Duodenal mucosa (tissue), 2 donors: Measurements from ENCODE around the gene MRPS10.

Experiments used
- H3K27ac ChIP-seq: one replicate; pipeline ENCODE4 v1.7.0; 2013; ENCODE audit warnings: low read depth, low read length
- H3K27me3 ChIP-seq, 2 donors: one replicate each; pipeline ENCODE4 v1.7.0; 2013; ENCODE audit warnings: low read length in 2 of 2, control low read depth in 1 of 2; ENCODE audit not compliant: insufficient read depth in 2 of 2, control insufficient read depth in 1 of 2
- H3K36me3 ChIP-seq, 2 donors: one replicate each; pipeline ENCODE4 v1.7.0; 2013; ENCODE audit warnings: low read length in 2 of 2, control low read depth in 1 of 2; ENCODE audit not compliant: insufficient read depth in 2 of 2, control insufficient read depth in 1 of 2
- H3K4me1 ChIP-seq, 2 donors: one replicate each; pipeline ENCODE4 v1.7.0; 2013; ENCODE audit warnings: low read length in 2 of 2, control low read depth in 1 of 2; ENCODE audit not compliant: insufficient read depth in 2 of 2, control insufficient read depth in 1 of 2
- H3K4me3 ChIP-seq, 2 donors: one replicate each; pipeline ENCODE4 v1.7.0; 2013; ENCODE audit warnings: low read length in 2 of 2, low read depth in 1 of 2
- H3K9ac ChIP-seq, 2 donors: one replicate each; pipeline ENCODE4 v1.7.0; 2013; ENCODE audit warnings: low read length in 2 of 2, low read depth in 1 of 2
- H3K9me3 ChIP-seq, 2 donors: one replicate each; pipeline ENCODE4 v1.7.0; 2013; ENCODE audit warnings: low read length in 2 of 2, control low read depth in 1 of 2; ENCODE audit not compliant: control insufficient read depth in 1 of 2

Gene MRPS10

GRCh38 chr6:42227173-42227850 is 9.7 kb upstream of the MRPS10 start:
- Histone ChIP-seq H3K9me3 (no peaks in the 10 kb centered on the region), H3K4me1 (peaks cover 24 to 31% of the 10 kb centered on the region in 2 donors), H3K36me3 (peaks cover 0 to 19% of the 10 kb centered on the region in 2 donors), H3K4me3 (peak overlapping the region in 1 of 2 donors; percentile 47), H3K27ac (peak overlapping the region; percentile 35), H3K9ac (peak overlapping the region; percentile 13 to 33), H3K27me3 (no peaks in the 10 kb centered on the region)

- no peaks in the 10 kb centered on the region for H3K27me3 ChIP-seq
- peaks cover 0 to 14% of the 10 kb centered on the region in 2 donors for H3K36me3 ChIP-seq
- peak overlapping the region in 1 of 2 donors; percentile 33 for H3K9ac ChIP-seq
- peak overlapping the region; percentile 35 for H3K27ac ChIP-seq
- peaks cover 24 to 31% of the 10 kb centered on the region in 2 donors for H3K4me1 ChIP-seq
- peak overlapping the region in 1 of 2 donors; percentile 47 for H3K4me3 ChIP-seq
- no peaks in the 10 kb centered on the region for H3K9me3 ChIP-seq
Observed at GRCh38 chr6:42226645-42227143, 9.0 kb upstream of the MRPS10 start.

GRCh38 chr6:42226161-42226611 is 8.5 kb upstream of the MRPS10 start:
- Histone ChIP-seq H3K4me1 (peaks cover 24 to 31% of the 10 kb centered on the region in 2 donors), H3K4me3 (no peak overlapping the region), H3K27me3 (no peaks in the 10 kb centered on the region), H3K36me3 (peaks cover 0 to 9% of the 10 kb centered on the region in 2 donors), H3K9ac (no peak overlapping the region), H3K9me3 (no peaks in the 10 kb centered on the region), H3K27ac (no peak overlapping the region)

- H3K9ac ChIP-seq = no peak overlapping the region
- no peak overlapping the region for H3K27ac ChIP-seq
- no peaks in the 10 kb centered on the region for H3K9me3 ChIP-seq
- H3K27me3 ChIP-seq = no peaks in the 10 kb centered on the region
- H3K4me1 ChIP-seq = peaks cover 24 to 31% of the 10 kb centered on the region in 2 donors
- H3K4me3 ChIP-seq = no peak overlapping the region
- H3K36me3 ChIP-seq = peaks cover 0 to 9% of the 10 kb centered on the region in 2 donors
Observed at GRCh38 chr6:42225419-42225818, 7.8 kb upstream of the MRPS10 start.

- H3K4me1 ChIP-seq = peaks cover 24 to 31% of the 10 kb centered on the region in 2 donors
- no peak overlapping the region for H3K4me3 ChIP-seq
- no peaks in the 10 kb centered on the region for H3K27me3 ChIP-seq
- H3K9me3 ChIP-seq = no peaks in the 10 kb centered on the region
- H3K36me3 ChIP-seq = peaks cover 0 to 9% of the 10 kb centered on the region in 2 donors
- no peak overlapping the region for H3K9ac ChIP-seq
- H3K27ac ChIP-seq = no peak overlapping the region
Observed at GRCh38 chr6:42225029-42225339, 7.3 kb upstream of the MRPS10 start.

GRCh38 chr6:42224222-42225028 is 6.8 kb upstream of the MRPS10 start:
- Histone ChIP-seq H3K4me3 (no peak overlapping the region), H3K27me3 (no peaks in the 10 kb centered on the region), H3K4me1 (peaks cover 24 to 31% of the 10 kb centered on the region in 2 donors), H3K27ac (no peak overlapping the region), H3K9ac (no peak overlapping the region), H3K9me3 (no peaks in the 10 kb centered on the region), H3K36me3 (peaks cover 0 to 9% of the 10 kb centered on the region in 2 donors)

- peaks cover 20 to 26% of the 10 kb centered on the region in 2 donors for H3K4me1 ChIP-seq
- no peak overlapping the region for H3K27ac ChIP-seq
Observed at GRCh38 chr6:42222448-42222847, 4.8 kb upstream of the MRPS10 start.

GRCh38 chr6:42221546-42221945 is 3.9 kb upstream of the MRPS10 start:
- H3K9me3 ChIP-seq = no peaks in the 10 kb centered on the region
- no peaks in the 10 kb centered on the region for H3K36me3 ChIP-seq
- no peaks in the 10 kb centered on the region for H3K27me3 ChIP-seq
- H3K4me1 ChIP-seq = peaks cover 17 to 18% of the 10 kb centered on the region in 2 donors
- H3K9ac ChIP-seq = no peak overlapping the region
- no peak overlapping the region for H3K27ac ChIP-seq
- no peak overlapping the region for H3K4me3 ChIP-seq

More at GRCh38 chr6:42222448-42222847, 4.8 kb upstream of the MRPS10 start:
- Histone ChIP-seq H3K9me3 (no peaks in the 10 kb centered on the region), H3K27me3 (no peaks in the 10 kb centered on the region), H3K9ac (no peak overlapping the region), H3K4me3 (no peak overlapping the region), H3K36me3 (no peaks in the 10 kb centered on the region)

GRCh38 chr6:42220807-42221206 is 3.1 kb upstream of the MRPS10 start:
- Histone ChIP-seq H3K9ac (no peak overlapping the region), H3K36me3 (no peaks in the 10 kb centered on the region), H3K27me3 (no peaks in the 10 kb centered on the region), H3K9me3 (no peaks in the 10 kb centered on the region), H3K4me1 (peaks cover 10 to 17% of the 10 kb centered on the region in 2 donors), H3K4me3 (no peak overlapping the region), H3K27ac (no peak overlapping the region)

GRCh38 chr6:42217157-42217518 is 523 bp downstream of the MRPS10 start:
- Histone ChIP-seq H3K36me3 (peaks cover 12 to 19% of the 10 kb centered on the region in 2 donors), H3K27ac (no peak overlapping the region), H3K27me3 (no peaks in the 10 kb centered on the region), H3K4me1 (peaks cover 0 to 15% of the 10 kb centered on the region in 2 donors), H3K9me3 (no peaks in the 10 kb centered on the region), H3K4me3 (peak overlapping the region; percentile 92 to 93), H3K9ac (peak overlapping the region; percentile 79 to 88)
